ENCODE data around the gene MARCKSL1.
"Not testable (repeated sequence)": the region's sequence is repeated elsewhere in the genome, so short reads cannot be mapped to it uniquely, and the experiment has no call there.

The MARCKSL1 gene

GRCh38 chr1:32335790-32336590, at the start of gene MARCKSL1:
Gene MARCKSL1 (minus strand): TSS chr1:32336233. CDS start chr1:32336033, 200 bp downstream.
- DNase-seq (ENCODE audit: low read depth, low spot score) = no peak

GRCh38 chr1:32380057-32380456, 44.0 kb upstream of the MARCKSL1 start:
- no peak for DNase-seq (ENCODE audit: low read depth, low spot score)

GRCh38 chr1:32377541-32378220, 41.6 kb upstream of the MARCKSL1 start:
- no peak for DNase-seq (ENCODE audit: low read depth, low spot score)

- no peak for DNase-seq (ENCODE audit: low read depth, low spot score)
Observed at GRCh38 chr1:32376199-32376598, 40.2 kb upstream of the MARCKSL1 start.

- no peak for DNase-seq (ENCODE audit: low read depth, low spot score)
Observed at GRCh38 chr1:32373996-32374592, 38.1 kb upstream of the MARCKSL1 start.

GRCh38 chr1:32372149-32372756, 36.2 kb upstream of the MARCKSL1 start:
- DNase-seq (ENCODE audit: low read depth, low spot score) = no peak

GRCh38 chr1:32367912-32368635, 32.0 kb upstream of the MARCKSL1 start:
- DNase-seq (ENCODE audit: low read depth, low spot score) = no peak

- DNase-seq (ENCODE audit: low read depth, low spot score) = no peak
Observed at GRCh38 chr1:32365445-32365844, 29.4 kb upstream of the MARCKSL1 start.

GRCh38 chr1:32364836-32365235, 28.8 kb upstream of the MARCKSL1 start:
- no peak for DNase-seq (ENCODE audit: low read depth, low spot score)

GRCh38 chr1:32363713-32364112, 27.7 kb upstream of the MARCKSL1 start:
- DNase-seq (ENCODE audit: low read depth, low spot score) = no peak

GRCh38 chr1:32362474-32363313, 26.7 kb upstream of the MARCKSL1 start, which contains the start of the genes FAM229A and TSSK3:
Gene FAM229A (minus strand): TSS chr1:32362485. CDS start chr1:32362091, 394 bp downstream.
Gene TSSK3 (plus strand): TSS chr1:32362539. CDS start chr1:32362702, 163 bp downstream.
- DNase-seq (ENCODE audit: low read depth, low spot score) = no peak

GRCh38 chr1:32361674-32362473, 25.8 kb upstream of the MARCKSL1 start:
- DNase-seq (ENCODE audit: low read depth, low spot score) = no peak

- no peak for DNase-seq (ENCODE audit: low read depth, low spot score)
Observed at GRCh38 chr1:32361308-32361673, 25.3 kb upstream of the MARCKSL1 start.

GRCh38 chr1:32358435-32358834, 22.4 kb upstream of the MARCKSL1 start:
- no peak for DNase-seq (ENCODE audit: low read depth, low spot score)

GRCh38 chr1:32357614-32358013, 21.6 kb upstream of the MARCKSL1 start:
- no peak for DNase-seq (ENCODE audit: low read depth, low spot score)

- no peak for DNase-seq (ENCODE audit: low read depth, low spot score)
Observed at GRCh38 chr1:32356478-32356877, 20.4 kb upstream of the MARCKSL1 start.

GRCh38 chr1:32355778-32356177, 19.7 kb upstream of the MARCKSL1 start:
- not testable (repeated sequence) for DNase-seq (ENCODE audit: low read depth, low spot score)

GRCh38 chr1:32353886-32354570, 18.0 kb upstream of the MARCKSL1 start:
- no peak for DNase-seq (ENCODE audit: low read depth, low spot score)

- DNase-seq (ENCODE audit: low read depth, low spot score) = no peak
Observed at GRCh38 chr1:32353431-32353830, 17.4 kb upstream of the MARCKSL1 start.

Data from iPS DF 19.7 (cell line).